ENCODE measurements around the gene GPR39. TPM values are rescaled to one million over a fixed set of nuclear protein-coding genes. Genes with fewer than 3 reads are reported as not detected.

The GPR39 gene
- total RNA-seq, 2 donors from 2014 or later, result 1.9 to 2.7 TPM

GRCh38 chr2:132448331-132448730 lies 31.7 kb downstream of the GPR39 start:
- no peak for DNase-seq (ENCODE audit: low spot score)
- no peak for ATAC-seq (ENCODE audit: insufficient number of reproducible peaks, low FRiP score, low read depth)

GRCh38 chr2:132448771-132449170 lies 32.2 kb downstream of the GPR39 start:
- DNase-seq (ENCODE audit: low spot score), result no peak
- H3K36me3 ChIP-seq, result no peaks in the 10 kb centered on the region
- no peaks in the 10 kb centered on the region for H3K9me3 ChIP-seq
- H3K4me3 ChIP-seq, result no peak overlapping the region
- ATAC-seq (ENCODE audit: insufficient number of reproducible peaks, low FRiP score, low read depth), result no peak
- no peaks in the 10 kb centered on the region for H3K4me1 ChIP-seq (ENCODE audit: control insufficient read depth in 1 of 2, low read depth in 2 of 2)
- H3K27me3 ChIP-seq (replicated peaks; ENCODE audit: insufficient read depth), result no peaks in the 10 kb centered on the region
- peak; percentile 31 for TF ChIP-seq CTCF (IDR thresholded peaks at IDR 0.05)
- no peak overlapping the region for H3K27ac ChIP-seq

More at GRCh38 chr2:132448331-132448730, 31.7 kb downstream of the GPR39 start:
- no peaks in the 10 kb centered on the region for H3K9me3 ChIP-seq
- no peak for TF ChIP-seq CTCF (IDR thresholded peaks at IDR 0.05)
- no peaks in the 10 kb centered on the region for H3K4me1 ChIP-seq (ENCODE audit: control insufficient read depth in 1 of 2, low read depth in 2 of 2)
- no peaks in the 10 kb centered on the region for H3K36me3 ChIP-seq
- no peaks in the 10 kb centered on the region for H3K27me3 ChIP-seq (replicated peaks; ENCODE audit: insufficient read depth)
- H3K27ac ChIP-seq, result no peak overlapping the region
- H3K4me3 ChIP-seq, result no peak overlapping the region

- no peak overlapping the region for H3K4me3 ChIP-seq
- ATAC-seq (ENCODE audit: insufficient number of reproducible peaks, low FRiP score, low read depth), result no peak
- no peak for DNase-seq (ENCODE audit: low spot score)
- H3K27me3 ChIP-seq (replicated peaks; ENCODE audit: insufficient read depth), result no peaks in the 10 kb centered on the region
- H3K27ac ChIP-seq, result no peak overlapping the region
- TF ChIP-seq CTCF (IDR thresholded peaks at IDR 0.05), result no peak
- H3K36me3 ChIP-seq, result no peaks in the 10 kb centered on the region
- no peaks in the 10 kb centered on the region for H3K9me3 ChIP-seq
- no peaks in the 10 kb centered on the region for H3K4me1 ChIP-seq (ENCODE audit: control insufficient read depth in 1 of 2, low read depth in 2 of 2)
These were observed 33.3 kb downstream of the GPR39 start for GRCh38 chr2:132449868-132450267.

GRCh38 chr2:132460781-132461180 lies 44.2 kb downstream of the GPR39 start:
- ATAC-seq (ENCODE audit: insufficient number of reproducible peaks, low FRiP score, low read depth) (no peak), DNase-seq (ENCODE audit: low spot score) (no peak)
- Histone ChIP-seq H3K4me1 (ENCODE audit: control insufficient read depth in 1 of 2, low read depth in 2 of 2) (no peaks in the 10 kb centered on the region), H3K27me3 (replicated peaks; ENCODE audit: insufficient read depth) (no peaks in the 10 kb centered on the region), H3K4me3 (no peak overlapping the region), H3K9me3 (no peaks in the 10 kb centered on the region), H3K36me3 (no peaks in the 10 kb centered on the region), H3K27ac (no peak overlapping the region)
- no peak for TF ChIP-seq CTCF (IDR thresholded peaks at IDR 0.05)

GRCh38 chr2:132462236-132462635 lies 45.6 kb downstream of the GPR39 start:
- Histone ChIP-seq H3K36me3 (no peaks in the 10 kb centered on the region), H3K27me3 (replicated peaks; ENCODE audit: insufficient read depth) (no peaks in the 10 kb centered on the region), H3K9me3 (no peaks in the 10 kb centered on the region), H3K4me1 (ENCODE audit: control insufficient read depth in 1 of 2, low read depth in 2 of 2) (no peaks in the 10 kb centered on the region), H3K4me3 (no peak overlapping the region), H3K27ac (no peak overlapping the region)
- no peak for ATAC-seq (ENCODE audit: insufficient number of reproducible peaks, low FRiP score, low read depth)
- DNase-seq (ENCODE audit: low spot score), result no peak
- TF ChIP-seq CTCF (IDR thresholded peaks at IDR 0.05), result no peak
